Lung (tissue), 12 donors: ENCODE results near the gene LZTS2. TPM values are rescaled to one million over a fixed set of nuclear protein-coding genes. Genes with fewer than 3 reads are reported as not detected.

Experiments used
- ATAC-seq: fragments of 200-7000 bp; cut with Tn5 transposase; one replicate; pipeline ENCODE4 v1.9.1; 2020; ENCODE audit warnings: moderate number of reproducible peaks; ENCODE audit not compliant: insufficient read depth, low FRiP score
- DNase-seq, 3 donors: peaks; one replicate each; pipeline ENCODE4 v3.0.0-alpha.2; 2013 to 2017
- H3K27ac ChIP-seq, 2 donors: one replicate each; pipeline ENCODE4 v1.5.1; 2013; ENCODE audit warnings: mild to moderate bottlenecking in 2 of 2, moderate library complexity in 2 of 2, control low read depth in 1 of 2, inconsistent platforms in 1 of 2, low read depth in 1 of 2, low read length in 1 of 2
- H3K27me3 ChIP-seq, 3 donors: one replicate each; pipeline ENCODE4 v1.5.1; 2013; ENCODE audit warnings: low read length in 2 of 3; ENCODE audit not compliant: control insufficient read depth in 3 of 3, insufficient read depth in 3 of 3
- H3K36me3 ChIP-seq, 4 donors: one replicate each; pipeline ENCODE4 v1.5.1; 2013; ENCODE audit warnings: low read length in 4 of 4, mild to moderate bottlenecking in 1 of 4, moderate library complexity in 1 of 4; ENCODE audit not compliant: control insufficient read depth in 4 of 4, insufficient read depth in 4 of 4
- H3K4me1 ChIP-seq, 5 donors: one replicate each; pipeline ENCODE4 v1.5.1; 2013; ENCODE audit warnings: low read length in 5 of 5, mild to moderate bottlenecking in 2 of 5, moderate library complexity in 1 of 5; ENCODE audit not compliant: control insufficient read depth in 5 of 5, insufficient read depth in 5 of 5
- H3K4me3 ChIP-seq: one replicate; pipeline ENCODE4 v1.5.1; 2013; ENCODE audit warnings: mild to moderate bottlenecking, control low read depth, moderate library complexity
- H3K9ac ChIP-seq, 2 donors: one replicate each; pipeline ENCODE4 v1.5.1; 2013; ENCODE audit warnings: low read length in 2 of 2, control low read depth in 1 of 2; ENCODE audit not compliant: insufficient read depth in 1 of 2
- H3K9me3 ChIP-seq, 4 donors: one replicate each; pipeline ENCODE4 v1.5.1; 2013; ENCODE audit warnings: low read length in 3 of 4, mild to moderate bottlenecking in 1 of 4, moderate library complexity in 1 of 4; ENCODE audit not compliant: control insufficient read depth in 4 of 4, insufficient read depth in 3 of 4
- CTCF ChIP-seq: IDR thresholded peaks from 2 replicates; pipeline ENCODE4 v1.5.1; 2012; ENCODE audit warnings: mild to moderate bottlenecking; ENCODE audit errors: control extremely low read depth, extremely low read depth
- WGBS, 2 donors: extraction: QIAGEN DNeasy Blood & Tissue Kit; methylation state at CpG; one replicate each; pipeline ENCODE4 v1.1.7; 2013; 5-methylcytosine and 5-hydroxymethylcytosine counted together
- polyA plus RNA-seq, 2 donors: library from polyadenylated mRNA; stranded (reverse); fragments of 200-250 nt; gene quantifications; one replicate each; pipeline ENCODE4 v1.2.1, GENCODE V29; 2013
- total RNA-seq, 2 donors: library from RNA; depleted of rRNA in 1 of 2; stranded (reverse); fragments of >200 nt in 1 of 2; gene quantifications; one replicate each; pipeline ENCODE4 v1.2.1, GENCODE V29; 2014 to 2021
- donor health status: control.
- donor health status: control.
- donor health status: Bipolar disorder and iron deficiency.
- donor health status: healthy.
- donor health status: DM: yes; HTN: yes; CAD: no.

Gene LZTS2
- total and polyA plus RNA-seq, 4 donors: 44.5 to 76.8 (median 55.6) TPM

DNA sequence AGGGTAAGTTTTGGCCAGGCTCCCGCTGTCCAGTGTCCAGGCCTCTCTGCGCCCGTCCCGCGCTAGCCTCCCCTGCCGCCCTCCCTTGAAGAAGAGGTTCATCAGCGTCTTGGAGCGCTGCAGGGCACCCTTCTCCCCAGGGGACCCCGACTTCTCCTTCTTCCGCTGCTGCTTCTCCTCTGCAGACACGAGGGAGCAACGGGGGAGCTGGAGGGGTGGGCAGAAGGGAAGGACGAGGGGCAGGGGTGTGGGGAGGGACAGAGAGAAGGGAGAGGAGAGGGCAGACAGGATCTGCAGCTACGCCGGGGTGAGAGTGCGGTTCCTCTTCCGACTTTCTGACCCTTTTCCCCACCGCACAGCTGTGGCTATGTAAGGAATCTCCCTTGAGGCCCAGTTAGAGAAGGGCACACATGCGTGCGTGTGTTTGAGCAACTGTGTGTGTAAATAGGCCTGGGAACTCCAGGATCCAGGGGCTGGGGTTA, 18.6 kb downstream of the LZTS2 start:
- H3K27ac ChIP-seq: no peak overlapping the region
- no peaks in the 10 kb centered on the region for H3K36me3 ChIP-seq
- no peak overlapping the region for H3K9ac ChIP-seq
- TF ChIP-seq CTCF: no peak
- 30 to 51% methylated on average over 20 of the region's 20 CpGs for WGBS, 2 donors
- H3K27me3 ChIP-seq: peaks cover 2 to 14% (median 7%) of the 10 kb centered on the region in 3 donors
- H3K9me3 ChIP-seq: no peaks in the 10 kb centered on the region
- DNase-seq (peak; percentile 33 to 38 (median 35)), ATAC-seq (no peak)
- no peak overlapping the region for H3K4me3 ChIP-seq
- peaks cover 0 to 10% (median under 1%) of the 10 kb centered on the region in 5 donors for H3K4me1 ChIP-seq

DNA sequence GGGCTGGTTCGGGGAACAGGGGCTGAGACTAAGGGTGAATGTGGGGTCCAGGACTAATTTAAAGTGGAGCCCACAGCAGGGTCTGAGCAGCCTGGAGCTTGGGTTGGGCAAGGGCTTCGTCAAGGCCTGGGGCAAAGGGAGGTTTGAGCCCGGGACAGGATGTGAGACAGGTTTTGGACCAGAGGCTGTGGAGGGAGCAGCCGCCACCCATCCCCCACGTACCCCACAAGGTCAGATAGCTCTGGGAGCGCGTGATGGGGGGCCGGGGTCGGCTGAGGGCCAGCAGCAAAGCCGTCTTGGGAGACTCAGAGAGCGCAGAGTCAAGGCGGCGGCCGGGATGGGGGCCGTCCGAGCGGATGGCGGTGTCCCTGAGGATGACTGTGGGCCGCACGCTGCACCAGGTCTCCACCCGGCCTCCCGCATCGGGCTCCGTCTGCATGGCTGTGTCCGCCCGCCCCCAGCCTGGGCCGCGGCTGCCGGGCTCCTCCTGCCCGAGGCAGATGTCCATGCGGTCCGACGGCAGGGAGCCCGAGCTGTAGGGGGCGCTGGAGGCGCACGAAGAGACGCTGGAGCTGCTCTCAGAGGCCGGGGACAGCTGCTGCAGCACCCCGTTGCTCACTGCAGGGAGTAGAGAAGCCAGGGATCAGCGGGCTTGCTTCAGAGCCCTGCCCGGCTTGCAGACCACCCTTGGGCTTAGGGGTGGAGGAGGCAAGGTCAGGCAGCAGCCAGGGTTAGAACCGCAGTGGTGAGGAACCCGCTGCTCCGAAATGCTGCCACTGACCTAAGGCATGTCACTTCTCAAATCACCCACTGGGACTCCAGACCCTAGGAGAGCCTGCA, 19.2 kb downstream of the LZTS2 start:
- H3K27me3 ChIP-seq: peaks cover 2 to 14% (median 7%) of the 10 kb centered on the region in 3 donors
- no peaks in the 10 kb centered on the region for H3K9me3 ChIP-seq
- DNase-seq (peak; percentile 67 to 79 (median 72)), ATAC-seq (peak; percentile 71)
- TF ChIP-seq CTCF: peak; percentile 44
- H3K4me1 ChIP-seq: peaks cover 0 to 10% (median 0%) of the 10 kb centered on the region in 5 donors
- WGBS, 2 donors: 21 to 24% methylated on average over 44 to 45 of the region's 45 CpGs
- H3K9ac ChIP-seq: no peak overlapping the region
- peak overlapping the region in 1 of 2 donors; percentile 5 for H3K27ac ChIP-seq
- no peak overlapping the region for H3K4me3 ChIP-seq
- no peaks in the 10 kb centered on the region for H3K36me3 ChIP-seq

DNA sequence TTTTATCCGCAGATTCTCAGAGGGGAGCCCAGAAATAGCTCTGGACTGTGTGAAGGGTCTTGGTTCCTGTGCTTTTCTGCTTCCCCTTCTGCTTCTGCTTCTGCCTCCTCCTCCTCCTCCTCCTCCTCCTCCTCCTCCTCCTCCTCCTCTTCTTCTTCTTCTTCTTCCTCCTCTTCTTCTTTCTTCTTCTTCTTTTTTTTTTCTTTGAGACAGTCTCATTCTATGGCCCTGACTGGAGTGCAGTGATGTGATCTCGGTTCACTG, 19.8 kb downstream of the LZTS2 start:
- Histone ChIP-seq H3K36me3 (no peaks in the 10 kb centered on the region), H3K27ac (no peak overlapping the region), H3K4me1 (peaks cover 0 to 10% (median 0%) of the 10 kb centered on the region in 5 donors), H3K9me3 (no peaks in the 10 kb centered on the region), H3K9ac (no peak overlapping the region), H3K27me3 (peaks cover 2 to 14% (median 7%) of the 10 kb centered on the region in 3 donors), H3K4me3 (no peak overlapping the region)
- WGBS, 2 donors: 29 to 39% methylated on average over 2 of the region's 2 CpGs
- no peak for DNase-seq
- TF ChIP-seq CTCF: no peak
- ATAC-seq: no peak
